Measurements from ENCODE around the gene RAET1G.
"Not testable (repeated sequence)": the region's sequence is repeated elsewhere in the genome, so short reads cannot be mapped to it uniquely, and the experiment has no call there.

DNA sequence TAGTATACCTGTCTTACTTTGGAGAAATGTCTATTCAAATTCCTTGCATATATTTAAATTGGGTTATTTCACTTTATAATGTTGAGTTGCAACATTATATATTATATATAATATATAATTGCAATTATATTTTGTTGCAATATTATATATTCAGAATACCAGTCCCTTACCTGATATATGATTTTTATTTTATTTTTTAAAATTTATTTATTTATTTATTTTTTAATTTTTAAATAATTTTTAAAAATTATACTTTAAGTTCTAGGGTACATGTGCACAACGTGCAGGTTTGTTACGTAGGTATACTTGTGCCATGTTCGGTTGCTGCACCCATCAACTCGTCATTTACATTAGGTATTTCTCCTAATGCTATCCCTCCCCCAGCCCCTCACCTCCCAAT is 4.1 kb upstream of the RAET1G start:
- not testable (repeated sequence) for TF ChIP-seq YY1 (IDR thresholded peaks at IDR 0.05; ENCODE audit: insufficient read depth, insufficient read length); ZNF274 (IDR thresholded peaks at IDR 0.05; ENCODE audit: low read depth, low read length)
